Inflammatory macrophage (primary cell): Measurements from ENCODE around the gene NACC2.
"Not testable (repeated sequence)": the region's sequence is repeated elsewhere in the genome, so short reads cannot be mapped to it uniquely, and the experiment has no call there.

Experiments
- DNase-seq, 2 donors: peaks; one replicate each; pipeline ENCODE4 v3.0.0-alpha.2; 2020 to 2022

NACC2 gene

GRCh38 chr9:136043441-136043991 is 51.6 kb downstream of the NACC2 start:
- peak; percentile 61 to 62 for DNase-seq

GRCh38 chr9:136042541-136042940 is 52.5 kb downstream of the NACC2 start:
- no peak for DNase-seq

- DNase-seq, result not testable (repeated sequence)
Measured at GRCh38 chr9:136040848-136041247, 54.2 kb downstream of the NACC2 start.

- DNase-seq, result no peak
Measured at GRCh38 chr9:136039488-136039887, 55.6 kb downstream of the NACC2 start.

- DNase-seq, result no peak
Measured at GRCh38 chr9:136036848-136037247, 58.2 kb downstream of the NACC2 start.

GRCh38 chr9:136036050-136036449 is 59.0 kb downstream of the NACC2 start:
- no peak for DNase-seq

GRCh38 chr9:136031741-136032730 is 63.1 kb downstream of the NACC2 start:
- peak; percentile 52 to 61 for DNase-seq

GRCh38 chr9:136031094-136031493 is 64.0 kb downstream of the NACC2 start:
- no peak for DNase-seq

- no peak for DNase-seq
Measured at GRCh38 chr9:136029556-136029955, 65.5 kb downstream of the NACC2 start.

- no peak for DNase-seq
Measured at GRCh38 chr9:136028760-136029470, 66.2 kb downstream of the NACC2 start.

GRCh38 chr9:136026943-136027289 is 68.2 kb downstream of the NACC2 start:
- DNase-seq, result not testable (repeated sequence)

GRCh38 chr9:136026266-136026942 is 68.7 kb downstream of the NACC2 start:
- no peak for DNase-seq

- no peak for DNase-seq
Measured at GRCh38 chr9:136025481-136025880, 69.6 kb downstream of the NACC2 start.

- DNase-seq, result no peak
Measured at GRCh38 chr9:136024696-136025316, 70.3 kb downstream of the NACC2 start.

GRCh38 chr9:136024286-136024685 is 70.8 kb downstream of the NACC2 start:
- DNase-seq, result no peak

- DNase-seq, result peak in 1 of 2 donors; percentile 39
Measured at GRCh38 chr9:136023410-136024225, 71.5 kb downstream of the NACC2 start.

- no peak for DNase-seq
Measured at GRCh38 chr9:136022731-136023409, 72.2 kb downstream of the NACC2 start.

- DNase-seq, result no peak
Measured at GRCh38 chr9:136021872-136022681, 73.0 kb downstream of the NACC2 start.

- DNase-seq, result no peak
Measured at GRCh38 chr9:136021171-136021871, 73.8 kb downstream of the NACC2 start.
